GM13976 (cell line): ENCODE measurements around the gene ECHDC3.
A peak's percentile ranks its signal among the peaks of the same experiment; 100 is the strongest.

Source experiments
- DNase-seq: peaks from one replicate; pipeline ENCODE4 v3.0.0; 2012; ENCODE audit warnings: low spot score
- in situ Hi-C: fragments of 300-500 bp; cut with MboI; formaldehyde crosslinking; loops from one replicate; pipeline ENCODE4 v1.12.0; 2022; ENCODE audit warnings: low sequenced_read_pairs, mixed read lengths, inconsistent platforms; ENCODE audit not compliant: unreplicated experiment
- TF ChIP-seq, protein P1 (sequence below): IDR thresholded peaks from 2 replicates; pipeline ENCODE4 v1.5.1; 2012; ENCODE audit warnings: borderline replicate concordance, mild to moderate bottlenecking; ENCODE audit not compliant: insufficient read depth; ENCODE audit errors: extremely low read depth, missing control alignments, control extremely low read depth

The ECHDC3 gene, protein sequence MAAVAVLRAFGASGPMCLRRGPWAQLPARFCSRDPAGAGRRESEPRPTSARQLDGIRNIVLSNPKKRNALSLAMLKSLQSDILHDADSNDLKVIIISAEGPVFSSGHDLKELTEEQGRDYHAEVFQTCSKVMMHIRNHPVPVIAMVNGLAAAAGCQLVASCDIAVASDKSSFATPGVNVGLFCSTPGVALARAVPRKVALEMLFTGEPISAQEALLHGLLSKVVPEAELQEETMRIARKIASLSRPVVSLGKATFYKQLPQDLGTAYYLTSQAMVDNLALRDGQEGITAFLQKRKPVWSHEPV

DNA sequence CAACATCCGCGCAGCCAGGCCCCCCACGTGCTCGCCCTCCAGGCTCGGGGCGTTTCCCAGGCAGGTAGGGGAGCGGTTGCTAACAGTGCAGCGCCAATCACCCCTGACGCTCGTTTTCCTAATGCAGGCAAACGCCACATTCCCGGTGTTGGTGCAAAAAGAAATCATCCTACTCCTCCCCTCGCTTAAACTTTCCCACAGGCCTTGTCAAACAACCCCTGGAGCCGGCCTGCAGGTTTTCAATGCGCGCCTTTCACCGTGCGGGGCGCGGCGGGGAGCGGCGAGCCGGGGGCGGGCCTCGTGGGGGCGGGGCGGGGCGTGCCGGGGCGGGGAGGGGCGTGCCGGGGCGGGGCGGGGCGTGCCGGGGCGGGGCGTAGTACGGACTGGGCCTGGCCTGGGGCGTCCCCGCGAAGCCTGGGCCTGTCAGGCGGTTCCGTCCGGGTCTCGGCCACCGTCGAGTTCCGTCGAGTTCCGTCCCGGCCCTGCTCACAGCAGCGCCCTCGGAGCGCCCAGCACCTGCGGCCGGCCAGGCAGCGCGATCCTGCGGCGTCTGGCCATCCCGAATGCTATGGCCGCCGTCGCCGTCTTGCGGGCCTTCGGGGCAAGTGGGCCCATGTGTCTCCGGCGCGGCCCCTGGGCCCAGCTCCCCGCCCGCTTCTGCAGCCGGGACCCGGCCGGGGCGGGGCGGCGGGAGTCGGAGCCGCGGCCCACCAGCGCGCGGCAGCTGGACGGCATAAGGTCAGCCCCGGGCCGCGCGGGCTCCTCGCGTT, at the start of gene ECHDC3:
TSS of gene ECHDC3 (plus strand) at position 374 of the 770 bp plus-strand sequence. CDS start at position 569, 195 bp downstream.
- peak; percentile 92 for DNase-seq
- TF ChIP-seq, protein P1, sequence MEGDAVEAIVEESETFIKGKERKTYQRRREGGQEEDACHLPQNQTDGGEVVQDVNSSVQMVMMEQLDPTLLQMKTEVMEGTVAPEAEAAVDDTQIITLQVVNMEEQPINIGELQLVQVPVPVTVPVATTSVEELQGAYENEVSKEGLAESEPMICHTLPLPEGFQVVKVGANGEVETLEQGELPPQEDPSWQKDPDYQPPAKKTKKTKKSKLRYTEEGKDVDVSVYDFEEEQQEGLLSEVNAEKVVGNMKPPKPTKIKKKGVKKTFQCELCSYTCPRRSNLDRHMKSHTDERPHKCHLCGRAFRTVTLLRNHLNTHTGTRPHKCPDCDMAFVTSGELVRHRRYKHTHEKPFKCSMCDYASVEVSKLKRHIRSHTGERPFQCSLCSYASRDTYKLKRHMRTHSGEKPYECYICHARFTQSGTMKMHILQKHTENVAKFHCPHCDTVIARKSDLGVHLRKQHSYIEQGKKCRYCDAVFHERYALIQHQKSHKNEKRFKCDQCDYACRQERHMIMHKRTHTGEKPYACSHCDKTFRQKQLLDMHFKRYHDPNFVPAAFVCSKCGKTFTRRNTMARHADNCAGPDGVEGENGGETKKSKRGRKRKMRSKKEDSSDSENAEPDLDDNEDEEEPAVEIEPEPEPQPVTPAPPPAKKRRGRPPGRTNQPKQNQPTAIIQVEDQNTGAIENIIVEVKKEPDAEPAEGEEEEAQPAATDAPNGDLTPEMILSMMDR = no peak
- in situ Hi-C loops = no loop called here

DNA sequence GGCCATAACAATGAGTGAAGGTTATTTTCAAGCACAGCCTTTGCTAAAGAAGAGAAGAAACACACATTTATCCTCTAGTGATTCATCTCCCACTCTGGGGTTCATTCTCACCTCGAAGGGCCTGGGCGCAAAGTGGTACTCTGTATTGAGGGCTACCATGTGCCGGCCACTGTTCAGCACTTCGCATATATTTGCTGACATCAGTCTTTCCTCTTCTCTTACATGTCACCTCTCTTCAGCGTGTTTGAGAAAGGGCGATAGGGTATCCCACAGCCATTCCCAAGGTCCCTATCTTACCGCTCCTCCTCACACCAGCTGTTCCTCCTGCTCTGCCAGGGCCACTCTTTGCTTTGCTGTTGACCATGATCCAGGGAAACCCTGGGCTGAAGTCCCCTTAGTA, 48.8 kb upstream of the ECHDC3 start:
- TF ChIP-seq, protein P1 = no peak
- DNase-seq = no peak
- in situ Hi-C loops = no loop called here

DNA sequence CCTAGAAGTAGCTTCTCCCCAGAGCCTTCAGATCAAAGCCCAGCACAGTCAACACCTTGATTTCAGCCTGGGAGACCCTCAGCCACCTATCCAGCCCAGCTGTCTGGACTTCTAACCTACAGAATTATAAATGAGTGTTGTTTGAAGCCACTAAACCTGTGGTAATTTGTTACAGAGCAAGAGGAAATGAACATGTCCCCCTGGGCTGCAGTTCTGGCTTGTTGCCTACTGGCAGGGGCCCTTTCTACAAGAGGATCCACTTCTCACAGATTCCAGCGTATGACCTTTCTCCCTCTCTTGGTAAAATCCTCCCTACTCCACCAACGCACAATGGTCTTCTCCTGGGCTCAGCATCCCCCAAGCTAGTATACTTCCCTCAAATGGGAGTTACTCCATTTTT, 46.4 kb upstream of the ECHDC3 start:
- DNase-seq = no peak
- TF ChIP-seq, protein P1 = no peak
- in situ Hi-C loops = no loop called here

DNA sequence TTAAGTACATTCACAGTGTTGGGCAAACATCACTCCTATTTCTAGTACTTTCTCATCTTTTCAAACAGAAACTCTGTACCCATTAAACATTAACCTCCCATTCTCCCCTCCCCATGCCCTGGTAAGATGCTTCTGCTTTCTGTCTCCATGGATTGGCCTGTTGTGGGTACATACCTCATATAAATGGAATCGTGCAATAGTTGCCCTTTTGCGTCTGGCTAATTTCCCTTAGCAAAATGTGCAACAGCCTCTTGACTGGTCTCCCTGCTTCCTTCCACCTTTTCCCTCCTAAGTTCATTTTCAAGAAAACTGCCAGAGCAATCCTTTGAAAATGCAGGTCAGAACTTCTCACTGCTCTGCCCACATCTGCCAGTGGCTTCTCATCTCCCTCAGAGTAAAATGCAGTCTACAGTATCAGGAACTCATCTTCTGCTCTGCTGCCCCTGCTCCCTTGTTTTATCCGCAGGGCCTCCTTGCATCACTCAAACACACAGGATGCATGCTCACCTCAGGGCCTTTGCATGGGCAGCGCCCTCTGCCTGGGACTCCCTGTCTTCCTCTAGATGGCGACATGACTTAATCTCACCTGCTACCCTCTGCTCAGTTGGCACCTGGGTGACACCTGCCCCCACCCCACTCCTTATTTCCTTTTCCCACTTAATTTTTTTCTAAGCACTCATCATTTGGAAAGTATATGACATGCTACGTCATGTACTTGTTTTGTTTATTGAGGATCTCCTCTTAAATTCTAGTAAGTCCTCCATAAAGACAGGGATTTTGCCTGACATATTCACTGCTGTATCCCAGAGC, 44.3 kb upstream of the ECHDC3 start:
- DNase-seq = no peak
- TF ChIP-seq, protein P1 = peak; percentile 20
- in situ Hi-C loops = no loop called here

DNA sequence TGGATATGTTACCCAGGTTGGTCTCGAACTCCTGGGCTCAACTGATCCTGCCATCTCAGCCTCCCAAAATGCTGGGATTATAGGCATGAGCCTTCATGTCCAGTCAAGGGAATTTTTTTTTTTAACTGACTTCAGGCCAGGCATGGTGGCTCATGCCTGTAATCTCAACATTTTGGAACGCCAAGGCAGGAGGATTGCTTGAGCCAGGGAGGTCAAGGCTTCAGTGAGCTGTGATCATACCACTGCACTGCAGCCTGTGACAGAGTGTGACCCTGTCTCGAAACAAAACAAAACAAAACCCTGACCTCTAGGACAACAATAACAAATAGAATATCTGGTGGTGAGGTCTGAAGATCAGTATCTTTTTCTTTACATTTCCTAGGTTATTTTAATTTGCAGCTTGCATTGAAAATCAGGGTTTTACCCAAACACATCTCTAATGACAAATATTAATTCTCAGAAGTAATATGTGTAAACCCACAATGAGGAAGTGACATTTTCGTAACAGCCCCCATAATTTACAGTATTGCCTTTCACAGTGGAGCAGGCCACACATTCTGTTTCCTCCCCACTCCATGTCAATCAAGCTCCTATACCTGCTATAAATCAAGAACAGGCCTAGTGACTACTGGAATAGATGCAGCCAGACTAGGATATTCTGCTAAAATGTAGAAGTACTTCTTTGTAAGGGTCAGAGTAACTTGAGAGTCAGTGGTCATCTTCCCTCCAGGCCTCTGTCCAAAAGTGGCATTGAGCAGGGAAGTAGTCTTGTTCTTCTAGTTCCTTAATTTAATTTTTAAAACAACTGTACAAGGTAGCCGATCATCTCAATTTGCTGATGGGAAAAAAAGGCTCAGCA, 43.3 kb upstream of the ECHDC3 start:
- in situ Hi-C loops = no loop called here

More for the DNA sequence above, 43.3 kb upstream of the ECHDC3 start:
- peak; percentile 67 for DNase-seq
- TF ChIP-seq, protein P1 = no peak
